Right forelimb (tissue), 1 donor: Measurements from ENCODE around the gene NELFCD.
"Not testable (repeated sequence)": the region's sequence is repeated elsewhere in the genome, so short reads cannot be mapped to it uniquely, and the experiment has no call there.

Experiments
- DNase-seq: peaks from one replicate; pipeline ENCODE4 v3.0.0-alpha.2; 2018

Gene NELFCD

GRCh38 chr20:59010995-59011873, 30.2 kb downstream of the NELFCD start:
- DNase-seq, result no peak

GRCh38 chr20:59011874-59012157, 30.8 kb downstream of the NELFCD start:
- not testable (repeated sequence) for DNase-seq

- no peak for DNase-seq
These were observed 32.2 kb downstream of the NELFCD start for GRCh38 chr20:59013031-59013951.

- DNase-seq, result no peak
These were observed 33.0 kb downstream of the NELFCD start for GRCh38 chr20:59013959-59014608.

- no peak for DNase-seq
These were observed 33.8 kb downstream of the NELFCD start for GRCh38 chr20:59014680-59015389.

- no peak for DNase-seq
These were observed 34.4 kb downstream of the NELFCD start for GRCh38 chr20:59015411-59015810.

- no peak for DNase-seq
These were observed 35.0 kb downstream of the NELFCD start for GRCh38 chr20:59015812-59016711.

- DNase-seq, result no peak
These were observed 35.9 kb downstream of the NELFCD start for GRCh38 chr20:59016795-59017492.

- DNase-seq, result no peak
These were observed 36.6 kb downstream of the NELFCD start for GRCh38 chr20:59017493-59018231.

GRCh38 chr20:59018817-59019216, 37.8 kb downstream of the NELFCD start:
- DNase-seq, result no peak

- DNase-seq, result no peak
These were observed 38.2 kb downstream of the NELFCD start, which contains the start of gene TUBB1 for GRCh38 chr20:59019217-59019616. Gene TUBB1 (plus strand): TSS chr20:59019429. CDS start chr20:59019523, 94 bp downstream.

- DNase-seq, result no peak
These were observed 40.0 kb downstream of the NELFCD start for GRCh38 chr20:59020938-59021551.

- no peak for DNase-seq
These were observed 41.7 kb downstream of the NELFCD start for GRCh38 chr20:59022754-59023153.

- no peak for DNase-seq
These were observed 42.6 kb downstream of the NELFCD start for GRCh38 chr20:59023616-59024015.

GRCh38 chr20:59024111-59024530, 43.1 kb downstream of the NELFCD start:
- no peak for DNase-seq

GRCh38 chr20:59025086-59025485, 44.0 kb downstream of the NELFCD start:
- no peak for DNase-seq

- DNase-seq, result no peak
These were observed 44.5 kb downstream of the NELFCD start for GRCh38 chr20:59025511-59025910.

GRCh38 chr20:59026904-59027740, 46.1 kb downstream of the NELFCD start:
- DNase-seq, result no peak
